Daoy (cell line): ENCODE data around the gene UTP20. TPM values are rescaled to one million over a fixed set of nuclear protein-coding genes. Genes with fewer than 3 reads are reported as not detected.

Experiments used
- DNase-seq: peaks from one replicate; pipeline ENCODE4 v3.0.0-alpha.2; 2015; ENCODE audit warnings: low read depth
- total RNA-seq: library from RNA; depleted of rRNA; stranded (reverse); fragments of >200 nt; shearing (Covaris generic); gene quantifications from 2 replicates; pipeline ENCODE4 v1.2.3, GENCODE V29; 2014; rRNA removed

Gene UTP20
- total RNA-seq, result 41.9 and 42.2 TPM in 2 replicates

DNA sequence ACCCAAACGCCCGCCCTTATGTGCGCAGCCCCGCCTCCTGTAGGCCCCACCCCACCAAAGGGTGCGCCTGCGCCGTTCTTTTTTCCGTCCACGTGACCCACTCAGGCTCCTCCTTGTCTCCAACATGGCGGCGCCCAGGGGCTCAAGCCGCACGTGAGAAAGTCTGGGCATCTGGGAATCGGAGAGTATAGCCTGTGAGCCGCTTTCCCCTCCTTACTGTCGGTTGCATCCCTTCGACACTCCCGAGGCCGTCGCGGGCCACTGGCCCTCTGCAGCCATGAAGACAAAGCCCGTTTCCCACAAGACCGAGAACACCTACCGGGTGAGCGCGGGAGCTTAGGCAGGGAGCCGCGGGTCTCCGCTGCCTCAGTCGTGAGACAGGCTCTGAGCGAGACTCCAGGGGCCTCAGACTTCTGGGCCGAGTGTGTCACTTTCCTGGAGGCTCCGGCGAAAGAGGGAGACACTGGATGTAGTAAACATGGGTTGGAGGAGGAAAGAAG, at the start of gene UTP20:
UTP20 (plus strand) TSS at position 100 of the 500 bp plus-strand sequence; CDS start at position 278, 178 bp downstream.
- DNase-seq, result peak; percentile 95

DNA sequence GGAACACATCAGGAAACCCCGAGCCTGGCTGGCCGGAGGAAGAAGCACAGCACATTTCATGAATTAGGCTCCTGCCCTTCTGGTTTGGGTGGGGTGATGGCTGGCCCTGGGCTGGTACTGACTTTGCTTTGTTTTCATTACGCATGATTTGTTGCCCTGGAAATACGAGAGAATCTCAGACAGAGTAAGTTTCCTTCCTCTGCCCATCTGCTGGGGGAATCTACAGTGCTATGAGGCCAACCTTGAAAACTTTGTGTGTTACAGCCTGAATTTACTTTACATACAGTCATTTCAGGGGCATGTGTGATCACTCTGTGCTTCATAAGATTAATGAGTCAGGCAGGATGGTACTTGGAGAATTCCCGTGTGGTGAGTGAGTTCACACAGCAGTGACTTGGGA, 49.4 kb upstream of the UTP20 start:
- peak; percentile 78 for DNase-seq

DNA sequence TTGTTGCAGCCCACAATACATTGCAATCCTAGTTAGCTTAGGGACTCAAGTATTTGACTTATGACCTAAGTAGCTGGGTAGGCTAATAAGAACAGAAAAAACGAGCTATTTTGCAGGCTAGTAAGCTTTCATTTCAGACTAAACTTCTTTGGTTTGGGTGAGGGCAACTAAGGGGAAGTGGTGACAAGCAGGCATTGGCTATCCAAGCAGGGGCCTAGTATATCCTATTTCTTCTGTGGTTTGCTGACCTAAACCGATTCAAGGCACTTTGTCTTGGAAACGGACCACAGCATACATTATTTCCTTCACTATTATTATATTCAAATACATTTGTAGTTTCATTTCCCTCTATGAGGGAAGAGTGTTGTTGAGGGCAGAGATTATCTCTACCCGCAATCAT, 48.3 kb upstream of the UTP20 start:
- no peak for DNase-seq

DNA sequence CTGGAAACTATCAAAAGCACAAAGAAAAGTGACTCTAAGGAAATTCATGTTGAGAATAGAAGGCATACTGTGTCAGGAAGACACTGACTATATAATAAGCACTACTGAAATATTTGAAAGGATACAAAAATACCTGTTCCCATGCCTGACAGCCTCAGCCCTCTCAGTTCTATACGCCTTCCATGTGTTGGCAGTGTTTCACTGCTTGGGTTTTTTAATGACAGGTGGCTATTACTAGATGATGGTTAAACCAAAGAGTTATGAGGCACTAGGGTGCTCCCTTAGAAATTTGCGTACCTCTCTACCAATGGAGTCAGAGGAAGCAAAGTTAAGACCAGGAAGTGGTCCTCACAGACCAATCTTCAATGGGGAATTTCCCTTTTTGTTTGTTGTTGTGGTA, 44.2 kb upstream of the UTP20 start:
- no peak for DNase-seq

DNA sequence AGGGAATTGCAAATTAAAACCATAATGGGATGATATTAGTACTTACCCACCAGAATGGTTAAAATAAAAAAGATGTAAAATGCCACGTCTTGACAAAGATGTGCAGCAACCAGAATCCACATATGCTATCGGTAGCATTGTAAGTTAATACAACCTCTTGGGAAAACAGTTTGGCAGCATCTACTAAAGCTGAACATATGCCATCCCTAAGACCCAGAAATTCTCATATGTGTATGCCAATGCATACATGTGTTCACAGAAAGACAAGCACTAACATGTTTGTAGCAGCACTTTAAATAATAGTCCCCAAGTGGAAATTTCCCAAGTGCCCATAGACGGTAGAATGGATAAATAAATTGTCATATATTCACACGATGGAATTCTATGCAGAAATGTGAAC, 41.6 kb upstream of the UTP20 start:
- DNase-seq, result no peak

DNA sequence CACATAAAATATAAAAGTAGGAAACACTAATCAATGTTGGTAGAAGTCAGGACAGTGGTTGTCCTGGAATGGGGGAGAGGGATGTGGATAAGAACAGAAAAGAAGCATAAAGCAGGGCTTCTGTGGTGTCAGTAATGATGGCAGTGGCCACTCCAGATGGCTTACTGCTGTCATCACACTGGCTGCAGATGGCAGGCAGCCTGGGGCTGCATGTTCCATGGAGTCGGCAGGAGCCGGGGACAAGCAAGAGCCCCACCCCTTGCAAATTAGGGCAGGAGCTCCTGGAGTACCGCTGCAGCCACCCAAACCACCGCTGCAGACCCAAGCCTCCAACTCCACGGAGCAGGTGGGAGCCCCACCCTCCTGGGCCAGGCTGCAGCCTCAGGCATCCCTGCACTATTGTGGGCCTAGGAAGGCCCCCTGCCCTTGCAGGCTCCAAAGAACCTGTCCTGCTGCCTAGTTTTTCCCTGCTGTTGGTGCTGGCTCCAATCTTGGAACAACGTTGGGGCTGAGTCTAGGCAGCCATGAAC, 41.0 kb upstream of the UTP20 start:
- DNase-seq, result no peak

DNA sequence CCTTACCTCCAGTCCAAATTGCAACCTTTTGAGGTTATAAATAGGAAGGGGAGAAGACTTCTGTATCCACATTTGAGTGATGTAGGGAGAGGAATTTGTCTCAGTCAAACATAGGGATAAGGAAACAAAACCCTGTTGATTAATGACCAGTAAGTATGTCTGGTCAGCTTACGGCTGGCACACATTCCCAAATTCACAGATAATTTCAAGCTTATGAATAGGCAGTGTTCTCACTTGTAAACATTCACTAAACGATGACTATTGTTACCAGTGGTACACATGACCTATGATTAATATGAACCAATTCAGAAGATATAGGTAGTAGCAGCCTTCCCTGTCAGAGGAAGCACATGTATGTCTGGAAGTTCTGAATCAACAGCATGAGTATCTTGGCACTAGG, 36.8 kb upstream of the UTP20 start:
- no peak for DNase-seq

DNA sequence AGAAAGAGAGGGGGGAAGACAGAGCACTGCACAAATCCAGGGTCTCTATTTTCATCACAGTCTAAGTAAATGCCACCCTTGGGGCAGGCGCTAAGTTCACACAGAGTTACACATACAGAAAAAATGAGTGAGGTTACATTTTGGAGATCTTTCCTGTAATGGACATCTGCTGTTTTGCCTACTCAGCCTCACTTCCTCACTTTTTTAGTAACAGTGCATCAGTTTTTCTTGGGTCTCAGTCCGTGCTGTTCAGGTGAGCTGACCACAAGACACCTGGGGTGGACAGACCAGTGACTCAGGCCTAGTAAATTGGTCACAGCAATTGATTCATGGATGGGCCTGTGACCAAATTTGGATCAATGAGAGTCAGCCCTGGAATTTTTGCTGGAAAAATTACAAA, 36.3 kb upstream of the UTP20 start:
- no peak for DNase-seq

DNA sequence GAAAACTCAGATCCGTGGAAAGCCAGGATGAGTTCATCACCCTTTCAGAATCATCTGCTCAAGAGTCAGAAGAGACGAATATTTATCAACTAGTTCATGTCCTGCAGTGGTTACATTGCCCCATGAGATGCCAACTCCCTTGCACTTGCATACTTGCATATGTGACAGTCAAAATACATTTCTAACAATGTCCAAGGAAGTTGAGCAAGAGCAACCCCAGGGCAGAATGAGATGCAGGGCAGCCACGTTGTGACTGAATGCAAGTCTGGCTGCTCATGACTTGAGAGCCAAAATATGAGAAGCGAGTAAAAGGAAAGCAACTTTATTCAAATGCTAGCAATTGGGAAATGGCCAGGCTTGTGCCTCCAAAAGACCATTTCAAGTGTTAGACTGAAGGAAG, 23.6 kb upstream of the UTP20 start:
- no peak for DNase-seq

DNA sequence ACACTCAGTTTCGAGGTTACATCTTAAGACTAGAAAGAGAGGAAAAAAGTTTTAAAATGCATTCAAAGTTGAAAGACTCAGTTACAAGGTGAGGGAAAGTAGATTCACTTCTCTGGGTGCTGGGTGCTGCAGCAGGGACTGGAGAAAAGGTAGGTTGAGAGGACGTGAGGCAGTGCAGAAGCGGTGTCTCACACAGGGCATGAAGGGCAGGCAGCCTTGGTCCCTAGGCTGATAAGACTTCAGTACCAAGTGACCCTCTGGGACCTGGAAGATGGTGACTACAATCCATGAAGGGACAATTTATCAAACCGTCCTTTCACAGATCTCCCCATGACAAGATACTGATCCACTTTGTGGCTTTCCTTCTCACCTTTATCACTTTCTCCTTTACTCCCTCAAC, 22.5 kb upstream of the UTP20 start:
- DNase-seq, result no peak

DNA sequence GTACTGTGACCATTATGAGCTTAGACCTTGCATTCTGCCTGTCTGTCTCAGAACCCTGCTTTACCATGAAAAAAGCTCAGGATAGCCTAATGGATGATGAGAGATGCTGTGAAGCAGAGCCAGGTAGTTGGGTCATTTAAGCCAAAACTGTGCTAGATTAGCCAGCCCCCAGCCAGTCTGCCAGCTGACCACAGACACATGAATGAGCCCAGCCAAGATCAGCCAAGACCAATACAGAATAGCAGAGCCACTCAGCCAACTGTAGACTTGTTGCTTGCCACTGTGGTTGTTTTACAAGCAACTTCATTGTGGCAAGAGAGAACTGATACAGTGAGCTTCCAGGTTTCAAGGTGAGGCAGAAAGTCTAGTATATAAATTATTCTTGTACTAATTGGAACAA, 12.8 kb upstream of the UTP20 start:
- DNase-seq, result no peak

DNA sequence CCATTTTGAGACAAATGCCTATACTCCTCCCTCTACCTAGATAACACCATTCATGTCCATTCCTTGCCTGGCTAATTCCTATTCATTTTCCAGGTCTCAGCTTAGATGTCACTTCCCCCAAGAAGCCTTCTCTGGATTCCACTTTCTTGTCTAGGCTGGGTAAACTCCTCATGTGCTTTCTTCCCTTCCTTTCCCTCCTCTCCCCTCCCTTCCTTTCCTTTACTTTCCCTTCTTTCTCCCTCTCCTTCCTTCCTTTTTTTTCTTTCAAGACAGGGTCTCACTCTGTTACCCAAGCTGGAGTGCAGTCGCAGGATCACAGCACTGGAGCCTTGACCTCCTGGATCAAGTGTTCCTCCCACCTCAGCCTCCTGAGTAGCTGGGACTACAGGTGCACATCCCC, 3.5 kb upstream of the UTP20 start:
- DNase-seq, result no peak

DNA sequence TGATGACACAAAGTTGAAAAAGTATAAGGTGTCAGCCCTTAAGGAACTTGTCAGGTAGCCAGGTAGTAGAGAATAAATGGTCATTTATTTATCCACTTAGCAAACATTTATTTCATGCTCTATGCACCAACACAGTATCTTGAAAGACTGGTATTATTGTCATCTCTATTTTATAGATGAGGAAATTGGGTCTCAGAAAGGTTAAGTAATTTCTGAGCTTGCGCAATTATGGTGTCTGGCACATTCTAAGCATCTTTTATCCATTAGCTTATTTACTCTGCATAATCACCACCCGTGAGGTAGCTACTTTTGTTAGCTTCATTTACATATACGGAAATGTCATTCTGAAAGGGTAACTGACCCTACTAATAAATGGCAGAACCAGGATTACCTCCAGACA, 2.5 kb upstream of the UTP20 start:
- no peak for DNase-seq

DNA sequence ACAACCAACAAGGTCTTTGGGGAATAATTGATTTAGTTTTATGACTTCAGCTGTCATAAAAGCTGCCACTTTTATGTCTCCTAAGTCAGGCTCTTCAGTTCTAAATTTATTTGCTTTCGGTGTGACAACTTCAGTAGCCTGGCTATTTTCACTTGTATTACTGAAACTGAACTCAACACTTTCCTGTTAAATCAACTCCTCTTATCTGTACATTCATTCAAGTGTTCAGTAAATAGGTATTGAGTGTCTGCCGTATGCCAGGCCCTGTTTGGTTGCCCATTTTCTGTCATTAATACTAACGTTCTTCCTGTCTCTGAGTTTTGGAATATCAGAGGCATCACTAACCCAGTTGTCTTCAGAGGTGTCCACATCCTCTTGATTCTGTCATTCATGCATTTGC, 7.5 kb downstream of the UTP20 start:
- no peak for DNase-seq

DNA sequence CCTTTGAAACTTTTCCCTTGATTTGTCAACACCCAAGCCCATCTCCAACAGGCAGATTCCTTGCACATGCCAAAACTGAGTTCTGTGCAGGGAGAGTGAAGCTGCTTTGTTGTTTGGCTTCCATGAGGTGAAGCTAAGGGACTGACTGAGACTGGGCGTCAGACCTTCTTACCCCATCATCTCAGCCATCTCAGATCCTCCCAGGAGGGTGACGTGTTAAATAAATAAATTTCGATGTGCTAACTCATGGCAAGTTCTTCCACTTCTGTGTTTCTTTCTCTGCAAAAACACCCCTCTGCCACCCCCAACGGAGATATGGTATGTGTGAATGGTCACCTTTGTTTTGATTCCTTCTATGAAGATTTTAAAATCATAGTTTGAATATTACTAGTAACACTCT, 17.8 kb downstream of the UTP20 start:
- DNase-seq, result peak; percentile 20

DNA sequence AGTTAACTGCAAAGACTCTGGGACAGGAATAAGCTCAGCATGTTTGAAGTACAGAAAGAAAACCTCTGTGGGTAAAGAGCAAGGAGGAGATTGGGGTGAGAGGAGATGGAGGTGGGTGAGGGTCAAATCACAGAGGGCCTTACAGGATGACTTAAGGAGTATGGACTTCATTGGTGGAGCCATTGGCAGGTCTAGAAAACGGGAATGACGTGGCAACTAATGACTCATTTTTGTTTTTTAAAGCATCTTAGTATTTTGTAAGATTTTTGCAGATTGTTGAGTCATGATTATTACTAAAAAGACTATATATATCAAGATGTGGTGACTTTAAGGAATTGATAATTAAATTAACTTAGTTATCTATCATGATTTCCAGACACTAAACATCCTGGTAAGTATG, 18.5 kb downstream of the UTP20 start:
- DNase-seq, result peak; percentile 15

DNA sequence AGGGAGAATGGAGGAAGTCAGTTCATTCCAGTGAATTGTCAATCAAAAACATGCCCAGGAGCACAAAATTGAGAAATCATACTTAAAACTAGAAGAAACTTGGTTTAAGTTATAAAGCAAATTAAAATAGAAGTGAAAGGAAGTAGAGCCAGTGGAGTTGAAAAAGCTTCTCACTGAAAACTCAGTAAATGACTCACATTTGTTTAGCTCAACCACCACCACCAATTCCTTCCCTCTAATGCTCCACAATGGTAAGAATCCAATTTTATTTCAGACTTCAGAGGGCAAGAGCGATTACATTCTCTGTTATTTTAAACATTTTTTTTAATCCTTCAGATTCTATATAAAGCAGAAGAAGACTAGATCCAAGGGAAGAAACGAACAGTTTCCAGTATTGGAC, 19.4 kb downstream of the UTP20 start:
- DNase-seq, result no peak

DNA sequence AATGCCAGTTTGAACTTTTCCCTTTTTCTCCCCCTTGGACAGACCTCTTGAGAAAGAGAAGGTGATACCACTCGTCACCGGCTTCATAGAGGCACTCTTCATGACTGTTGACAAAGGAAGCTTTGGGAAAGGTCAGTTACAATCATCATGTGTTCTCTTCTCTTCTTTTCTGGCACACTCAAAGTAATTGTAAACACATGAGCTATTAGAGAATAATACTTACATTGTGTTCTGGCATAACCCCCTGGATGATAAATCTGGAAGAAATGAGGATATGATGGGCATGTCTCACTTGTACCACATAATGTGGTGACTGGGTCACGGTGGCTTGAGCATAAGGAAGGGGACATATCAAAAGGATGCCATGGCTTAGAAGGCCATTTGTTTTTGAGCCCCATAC, 20.0 kb downstream of the UTP20 start:
- DNase-seq, result no peak

DNA sequence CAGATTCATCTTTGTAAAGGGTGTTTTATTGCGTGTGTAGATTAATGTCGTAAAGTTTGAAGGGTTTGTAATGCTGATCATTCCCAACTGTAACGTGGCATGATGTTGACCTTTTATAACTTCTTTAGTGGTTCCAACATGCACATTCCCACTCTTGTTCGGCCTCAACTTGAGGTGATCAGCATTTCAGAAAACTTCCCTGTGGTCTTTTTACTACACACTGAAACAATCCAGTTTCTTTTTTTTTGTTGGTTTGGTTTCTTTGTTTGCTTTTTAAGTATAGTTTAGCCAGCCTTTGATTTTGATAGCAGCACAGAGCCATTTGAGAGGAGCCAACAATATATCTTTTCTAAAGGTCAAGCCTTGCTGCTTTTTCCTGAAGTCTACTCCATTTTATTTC, 22.8 kb downstream of the UTP20 start:
- DNase-seq, result no peak

DNA sequence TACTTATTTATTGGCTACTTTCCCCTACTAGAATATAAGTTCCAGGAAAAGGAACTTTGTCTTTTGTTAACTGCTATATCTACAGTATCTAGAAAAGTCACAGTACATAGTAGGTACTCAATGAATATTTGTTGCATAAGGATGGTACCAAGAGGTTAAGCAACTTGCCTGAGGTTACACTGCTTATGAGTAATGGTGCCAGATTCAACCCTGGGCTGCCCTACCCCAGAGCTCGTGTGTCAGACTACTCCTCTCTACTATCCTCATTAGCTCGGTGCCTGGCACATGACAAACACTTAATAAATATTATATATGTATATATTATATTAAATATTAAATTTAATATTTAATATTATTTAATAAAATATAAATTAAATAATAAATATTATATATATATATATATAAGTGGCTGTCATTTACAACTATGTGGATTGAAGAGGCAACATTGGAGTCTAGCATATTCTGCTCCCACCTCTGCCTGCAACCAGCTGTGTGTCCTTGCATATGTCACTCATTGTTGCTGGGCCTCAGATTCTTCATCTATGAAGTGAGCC, 25.4 kb downstream of the UTP20 start:
- no peak for DNase-seq

DNA sequence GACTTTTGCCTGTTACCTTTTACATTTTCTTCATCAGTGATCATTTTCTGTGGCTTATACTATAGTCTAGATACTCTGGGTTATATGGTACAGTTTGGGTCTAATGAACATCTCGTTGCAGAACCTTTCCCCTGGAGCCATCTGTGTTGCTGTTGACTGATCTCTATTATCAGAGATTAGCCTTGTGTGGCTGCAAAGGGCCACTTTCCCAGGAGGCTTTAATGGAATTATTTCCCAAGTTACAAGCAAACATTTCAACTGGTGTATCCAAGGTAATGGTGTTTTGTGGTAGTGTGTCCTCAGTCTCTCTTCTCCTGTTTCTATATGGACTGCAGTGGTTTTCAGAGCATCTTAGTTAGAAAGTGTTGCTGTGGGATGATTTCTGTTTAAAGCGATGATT, 25.9 kb downstream of the UTP20 start:
- DNase-seq, result no peak

DNA sequence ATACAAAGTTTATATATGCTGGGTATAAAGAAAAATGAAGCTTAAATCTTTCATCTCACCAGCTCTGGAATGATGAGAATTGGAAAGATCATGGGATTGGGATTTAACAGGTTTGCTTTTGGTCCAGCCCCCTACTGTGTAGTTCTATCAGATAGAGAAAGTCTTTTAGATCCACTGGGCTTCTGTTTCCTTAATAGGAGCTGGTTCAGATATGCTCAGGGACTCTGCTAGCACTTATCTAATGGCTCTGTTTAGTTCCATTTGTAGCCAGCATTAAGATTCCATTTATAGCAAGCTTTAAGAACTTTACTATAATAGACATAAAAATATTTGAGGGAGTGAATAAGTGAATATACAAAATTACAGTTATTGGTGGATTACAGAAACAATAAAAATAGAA, 42.6 kb downstream of the UTP20 start:
- DNase-seq, result no peak

DNA sequence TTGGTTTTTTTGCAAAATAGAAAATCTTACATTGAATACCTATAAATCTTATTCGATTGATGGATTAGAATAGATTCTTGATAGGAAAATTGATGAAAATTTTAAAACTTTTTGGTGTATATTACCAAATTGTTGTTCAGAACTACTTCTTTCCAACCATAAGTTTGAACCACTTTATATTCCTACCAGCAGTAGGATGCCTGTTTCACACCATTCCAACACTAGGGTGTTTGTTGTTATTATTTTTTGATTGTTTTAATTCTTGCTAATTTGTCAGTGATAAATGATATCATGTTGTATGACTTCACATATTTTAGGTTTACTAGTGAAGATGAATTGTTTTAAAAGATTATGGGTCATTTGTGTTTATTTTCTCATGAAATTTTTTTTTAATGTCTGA, 43.4 kb downstream of the UTP20 start:
- DNase-seq, result no peak

DNA sequence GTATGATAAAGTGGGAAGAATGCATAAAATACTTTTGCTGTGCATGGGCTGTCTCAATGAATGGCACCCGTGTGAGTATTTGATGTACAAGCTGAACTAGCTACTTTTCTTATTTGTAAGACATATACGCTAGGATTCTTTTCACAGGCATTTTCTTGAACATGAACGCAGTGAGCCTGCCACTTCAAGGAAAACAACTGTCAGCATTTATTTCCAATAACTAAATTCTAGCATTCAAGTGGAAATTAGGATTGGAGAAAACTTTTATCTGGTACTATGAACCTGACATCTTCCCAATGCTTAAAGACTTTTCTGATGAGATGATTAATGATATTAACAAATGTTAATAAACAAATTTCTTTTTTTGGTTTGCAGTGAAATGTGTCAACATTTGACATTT, 45.7 kb downstream of the UTP20 start:
- no peak for DNase-seq
